Lower leg skin (tissue), 4 donors: Measurements from ENCODE around the gene BRD3OS. TPM values are rescaled to one million over a fixed set of nuclear protein-coding genes. Genes with fewer than 3 reads are reported as not detected.

Experiments used
- DNase-seq, 2 donors: peaks; one replicate each; pipeline ENCODE4 v3.0.0-alpha.2; 2019; ENCODE audit warnings: low spot score in 2 of 2
- H3K4me3 ChIP-seq: fragments of 200-600 bp; sonication (generic); 2 replicates; pipeline ENCODE4 v1.5.1; 2017; ENCODE audit warnings: mild to moderate bottlenecking, low read depth; ENCODE audit not compliant: poor library complexity, severe bottlenecking
- CTCF ChIP-seq, 3 donors: fragments of 450-650 bp; IDR thresholded peaks; one replicate each; pipeline ENCODE4 v1.5.1; 2016; ENCODE audit warnings: antibody characterized with exemption in 3 of 3, mild to moderate bottlenecking in 3 of 3, moderate library complexity in 2 of 3
- POLR2A ChIP-seq, 2 donors: fragments of 450-650 bp; IDR thresholded peaks; one replicate each; pipeline ENCODE4 v1.6.1; 2016 to 2017; ENCODE audit warnings: antibody characterized with exemption in 2 of 2, mild to moderate bottlenecking in 1 of 2, moderate library complexity in 1 of 2
- WGBS, 2 donors: methylation state at CpG; one replicate each; pipeline ENCODE4 v1.1.5; 2018; 5-methylcytosine and 5-hydroxymethylcytosine counted together
- intact Hi-C: fragments of 100-400 bp; cut with DNase I; formaldehyde crosslinking; loops from one replicate; pipeline ENCODE4 v1.15.0; 2023; ENCODE audit warnings: low total_unique reads
- total RNA-seq, 4 donors: library from RNA; depleted of rRNA; stranded (reverse); fragments of >200 nt; gene quantifications; one replicate each; pipeline ENCODE4 v1.1.0, GENCODE V29; 2016

The BRD3OS gene
- total RNA-seq, 4 donors from 2014 or later = 2.5 to 11.0 (median 6.4) TPM

GRCh38 chr9:134058716-134059115 lies 33.4 kb downstream of the BRD3OS start:
- WGBS, 2 donors = 72 to 78% methylated on average over 7 of the region's 7 CpGs
- TF ChIP-seq CTCF (IDR thresholded peaks at IDR 0.05) (no peak), POLR2A (IDR thresholded peaks at IDR 0.05) (no peak)
- intact Hi-C loops = no loop called here
- H3K4me3 ChIP-seq = no peak overlapping the region
- peak in 1 of 2 donors; percentile 72 for DNase-seq

GRCh38 chr9:134059188-134059641 lies 33.9 kb downstream of the BRD3OS start:
- WGBS, 2 donors = 79 to 82% methylated on average over 16 of the region's 16 CpGs
- intact Hi-C loops = no loop called here
- no peak overlapping the region for H3K4me3 ChIP-seq
- DNase-seq = peak in 1 of 2 donors; percentile 48
- no peak for TF ChIP-seq POLR2A (IDR thresholded peaks at IDR 0.05)
- TF ChIP-seq CTCF (IDR thresholded peaks at IDR 0.05) = no peak

- peak in 1 of 2 donors; percentile 83 for DNase-seq
- WGBS, 2 donors = 79 to 82% methylated on average over 13 to 17 of the region's 17 CpGs
- no peak overlapping the region for H3K4me3 ChIP-seq
- TF ChIP-seq CTCF (IDR thresholded peaks at IDR 0.05) (no peak), POLR2A (IDR thresholded peaks at IDR 0.05) (no peak)
- intact Hi-C loops = no loop called here
These were observed 34.5 kb downstream of the BRD3OS start for GRCh38 chr9:134059661-134060395.

- TF ChIP-seq CTCF (IDR thresholded peaks at IDR 0.05) (no peak), POLR2A (IDR thresholded peaks at IDR 0.05) (no peak)
- 72 to 77% methylated on average over 3 to 4 of the region's 4 CpGs for WGBS, 2 donors
These were observed 35.3 kb downstream of the BRD3OS start for GRCh38 chr9:134060546-134060945.

GRCh38 chr9:134061019-134061687 lies 35.9 kb downstream of the BRD3OS start:
- peak in 1 of 2 donors; percentile 80 for DNase-seq
- intact Hi-C loops = no loop called here

More at GRCh38 chr9:134060546-134060945, 35.3 kb downstream of the BRD3OS start:
- intact Hi-C loops = no loop called here
- peak in 1 of 2 donors; percentile 48 for DNase-seq
- H3K4me3 ChIP-seq = no peak overlapping the region

More at GRCh38 chr9:134061019-134061687, 35.9 kb downstream of the BRD3OS start:
- H3K4me3 ChIP-seq = no peak overlapping the region
- TF ChIP-seq POLR2A (IDR thresholded peaks at IDR 0.05) = no peak
- TF ChIP-seq CTCF (IDR thresholded peaks at IDR 0.05) = no peak
- 100% methylated on average over 2 to 3 of the region's 4 CpGs for WGBS, 2 donors
